Liver (tissue), 9 donors: ENCODE results near the gene ZCCHC18. TPM values are rescaled to one million over a fixed set of nuclear protein-coding genes. Genes with fewer than 3 reads are reported as not detected.

Experiments used
- DNase-seq: peaks from one replicate; pipeline ENCODE4 v3.0.0-alpha.2; 2017; ENCODE audit warnings: low spot score
- H3K27ac ChIP-seq, 2 donors: one replicate each; pipeline ENCODE4 v1.7.0; 2013; ENCODE audit warnings: inconsistent platforms in 2 of 2, low read length in 2 of 2, control low read depth in 1 of 2, low read depth in 1 of 2, mild to moderate bottlenecking in 1 of 2
- H3K27me3 ChIP-seq, 4 donors: one replicate each; pipeline versions ENCODE4 v1.6.1 to v1.7.0; 2013; ENCODE audit warnings: low read length in 3 of 4, inconsistent platforms in 1 of 4, mild to moderate bottlenecking in 1 of 4, moderate library complexity in 1 of 4; ENCODE audit not compliant: control insufficient read depth in 4 of 4, insufficient read depth in 4 of 4
- H3K36me3 ChIP-seq, 4 donors: one replicate each; pipeline versions ENCODE4 v1.6.1 to v1.7.0; 2013; ENCODE audit warnings: low read length in 3 of 4, mild to moderate bottlenecking in 3 of 4, low read depth in 1 of 4, moderate library complexity in 1 of 4; ENCODE audit not compliant: control insufficient read depth in 4 of 4, insufficient read depth in 3 of 4
- H3K4me1 ChIP-seq, 4 donors: one replicate each; pipeline versions ENCODE4 v1.6.1 to v1.7.0; 2013; ENCODE audit warnings: low read length in 3 of 4, mild to moderate bottlenecking in 3 of 4, moderate library complexity in 1 of 4; ENCODE audit not compliant: control insufficient read depth in 4 of 4, insufficient read depth in 4 of 4
- H3K4me3 ChIP-seq, 3 donors: one replicate each; pipeline versions ENCODE4 v1.6.1 to v1.7.0; 2013; ENCODE audit warnings: low read length in 3 of 3, control low read depth in 1 of 3, low read depth in 1 of 3, mild to moderate bottlenecking in 1 of 3
- H3K9ac ChIP-seq, 2 donors: one replicate each; pipeline ENCODE4 v1.7.0; 2013; ENCODE audit warnings: low read length in 2 of 2, mild to moderate bottlenecking in 2 of 2, moderate library complexity in 2 of 2, control low read depth in 1 of 2, low read depth in 1 of 2
- H3K9me3 ChIP-seq, 4 donors: one replicate each; pipeline versions ENCODE4 v1.6.1 to v1.7.0; 2013; ENCODE audit warnings: low read length in 3 of 4; ENCODE audit not compliant: control insufficient read depth in 4 of 4
- EGR1 ChIP-seq, 2 donors: IDR thresholded peaks; 2 replicates each; pipeline ENCODE4 v1.6.1; 2016 to 2018; ENCODE audit warnings: antibody characterized with exemption in 2 of 2, low read depth in 2 of 2
- FOXA1 ChIP-seq: IDR thresholded peaks from 2 replicates; pipeline ENCODE4 v1.6.1; 2016; ENCODE audit warnings: antibody characterized with exemption
- FOXA2 ChIP-seq: IDR thresholded peaks from 2 replicates; pipeline ENCODE4 v1.6.1; 2016; ENCODE audit warnings: antibody characterized with exemption
- GABPA ChIP-seq, 2 donors: IDR thresholded peaks in 1 of 2; conservative IDR thresholded peaks in 1 of 2; 2 replicates each; pipeline ENCODE4 v1.6.1; 2016; ENCODE audit warnings: antibody characterized with exemption in 2 of 2, mild to moderate bottlenecking in 1 of 2, moderate library complexity in 1 of 2
- HNF4A ChIP-seq, 2 donors: conservative IDR thresholded peaks; 2 replicates each; pipeline ENCODE4 v1.6.1; 2016; ENCODE audit warnings: antibody characterized with exemption in 2 of 2, mild to moderate bottlenecking in 2 of 2
- HNF4G ChIP-seq: IDR thresholded peaks from 2 replicates; pipeline ENCODE4 v1.6.1; 2016; ENCODE audit warnings: antibody characterized with exemption
- JUND ChIP-seq, 2 donors: IDR thresholded peaks; 2 replicates each; pipeline ENCODE4 v1.6.1; 2016; ENCODE audit warnings: antibody characterized with exemption in 2 of 2
- NR2F2 ChIP-seq: IDR thresholded peaks from 2 replicates; pipeline ENCODE4 v1.6.1; 2016; ENCODE audit warnings: antibody characterized with exemption
- RAD21 ChIP-seq, 2 donors: IDR thresholded peaks; 2 replicates each; pipeline ENCODE4 v1.6.1; 2016; ENCODE audit warnings: antibody characterized with exemption in 2 of 2, mild to moderate bottlenecking in 2 of 2
- RXRA ChIP-seq, 2 donors: IDR thresholded peaks; 2 replicates each; pipeline ENCODE4 v1.6.1; 2017 to 2018; ENCODE audit warnings: antibody characterized with exemption in 2 of 2, mild to moderate bottlenecking in 1 of 2
- SP1 ChIP-seq: IDR thresholded peaks from 2 replicates; pipeline ENCODE4 v1.6.1; 2018; ENCODE audit warnings: antibody characterized with exemption, mild to moderate bottlenecking
- TAF1 ChIP-seq: conservative IDR thresholded peaks from 2 replicates; pipeline ENCODE4 v1.6.1; 2016; ENCODE audit warnings: antibody characterized with exemption, mild to moderate bottlenecking
- YY1 ChIP-seq: IDR thresholded peaks from 2 replicates; pipeline ENCODE4 v1.6.1; 2016; ENCODE audit warnings: antibody characterized with exemption, mild to moderate bottlenecking
- ZBTB33 ChIP-seq: IDR thresholded peaks from 2 replicates; pipeline ENCODE4 v1.6.1; 2016; ENCODE audit warnings: antibody characterized with exemption
- WGBS: extraction: QIAGEN DNeasy Blood & Tissue Kit; methylation state at CpG from one replicate; pipeline ENCODE4 v1.1.7; 2013; 5-methylcytosine and 5-hydroxymethylcytosine counted together
- polyA plus RNA-seq, 2 donors: library from polyadenylated mRNA; stranded (reverse) in 1 of 2; unstranded in 1 of 2; fragments of 200-250 nt in 1 of 2; fragments of >200 nt in 1 of 2; fragmentation: Nextera tagmentation in 1 of 2; extraction: Ambion mirVana in 1 of 2; gene quantifications; one replicate each; pipeline versions ENCODE4 v1.2.1 to v1.2.3, GENCODE V29; 2013 to 2015
- total RNA-seq, 2 donors: library from RNA; depleted of rRNA; stranded (reverse); fragments of >200 nt; gene quantifications; one replicate each; pipeline ENCODE4 v1.2.3, GENCODE V29; 2014
- TF ChIP-seq, protein P1 (sequence below): IDR thresholded peaks from 2 replicates; pipeline ENCODE4 v1.6.1; 2016; ENCODE audit warnings: antibody characterized with exemption
- TF ChIP-seq, protein P2 (sequence below): fragments of 150-350 bp; IDR thresholded peaks from 2 replicates; pipeline ENCODE4 v1.5.1; 2017; ENCODE audit warnings: improper control_type of control experiment, low read depth, low read length; ENCODE audit not compliant: missing input control
- TF ChIP-seq, protein P3 (sequence below): IDR thresholded peaks from 2 replicates; pipeline ENCODE4 v1.6.1; 2016; ENCODE audit warnings: antibody characterized with exemption, mild to moderate bottlenecking
- TF ChIP-seq, protein P4 (sequence below): IDR thresholded peaks from 2 replicates; pipeline ENCODE4 v1.6.1; 2016; ENCODE audit warnings: antibody characterized with exemption
- donor health status: healthy.
- donor health status: healthy.
- donor health status: healthy.
- donor health status: healthy.
- donor health status: healthy.

ZCCHC18 gene
- total and polyA plus RNA-seq, 4 donors: 0.05 to 0.25 (median 0.09) TPM; not detected in 1

- 95% methylated on average over 8 of the region's 8 CpGs for WGBS
- Histone ChIP-seq H3K9ac (no peak overlapping the region), H3K27ac (no peak overlapping the region), H3K36me3 (peaks cover 0 to 2% (median 0%) of the 10 kb centered on the region in 4 donors), H3K27me3 (no peaks in the 10 kb centered on the region), H3K4me3 (no peak overlapping the region), H3K4me1 (peaks cover 0 to under 1% (median 0%) of the 10 kb centered on the region in 4 donors), H3K9me3 (no peaks in the 10 kb centered on the region)
- TF ChIP-seq, protein P1, sequence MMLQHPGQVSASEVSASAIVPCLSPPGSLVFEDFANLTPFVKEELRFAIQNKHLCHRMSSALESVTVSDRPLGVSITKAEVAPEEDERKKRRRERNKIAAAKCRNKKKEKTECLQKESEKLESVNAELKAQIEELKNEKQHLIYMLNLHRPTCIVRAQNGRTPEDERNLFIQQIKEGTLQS: no peak
- TF ChIP-seq SP1: no peak
- no peak for TF ChIP-seq FOXA1
- TF ChIP-seq, protein P2, sequence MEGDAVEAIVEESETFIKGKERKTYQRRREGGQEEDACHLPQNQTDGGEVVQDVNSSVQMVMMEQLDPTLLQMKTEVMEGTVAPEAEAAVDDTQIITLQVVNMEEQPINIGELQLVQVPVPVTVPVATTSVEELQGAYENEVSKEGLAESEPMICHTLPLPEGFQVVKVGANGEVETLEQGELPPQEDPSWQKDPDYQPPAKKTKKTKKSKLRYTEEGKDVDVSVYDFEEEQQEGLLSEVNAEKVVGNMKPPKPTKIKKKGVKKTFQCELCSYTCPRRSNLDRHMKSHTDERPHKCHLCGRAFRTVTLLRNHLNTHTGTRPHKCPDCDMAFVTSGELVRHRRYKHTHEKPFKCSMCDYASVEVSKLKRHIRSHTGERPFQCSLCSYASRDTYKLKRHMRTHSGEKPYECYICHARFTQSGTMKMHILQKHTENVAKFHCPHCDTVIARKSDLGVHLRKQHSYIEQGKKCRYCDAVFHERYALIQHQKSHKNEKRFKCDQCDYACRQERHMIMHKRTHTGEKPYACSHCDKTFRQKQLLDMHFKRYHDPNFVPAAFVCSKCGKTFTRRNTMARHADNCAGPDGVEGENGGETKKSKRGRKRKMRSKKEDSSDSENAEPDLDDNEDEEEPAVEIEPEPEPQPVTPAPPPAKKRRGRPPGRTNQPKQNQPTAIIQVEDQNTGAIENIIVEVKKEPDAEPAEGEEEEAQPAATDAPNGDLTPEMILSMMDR: no peak
- no peak for TF ChIP-seq EGR1 (IDR thresholded peaks at IDR 0.05; ENCODE audit: low read depth in 2 of 2)
- TF ChIP-seq RAD21 (IDR thresholded peaks at IDR 0.05): no peak
- TF ChIP-seq, protein P3, sequence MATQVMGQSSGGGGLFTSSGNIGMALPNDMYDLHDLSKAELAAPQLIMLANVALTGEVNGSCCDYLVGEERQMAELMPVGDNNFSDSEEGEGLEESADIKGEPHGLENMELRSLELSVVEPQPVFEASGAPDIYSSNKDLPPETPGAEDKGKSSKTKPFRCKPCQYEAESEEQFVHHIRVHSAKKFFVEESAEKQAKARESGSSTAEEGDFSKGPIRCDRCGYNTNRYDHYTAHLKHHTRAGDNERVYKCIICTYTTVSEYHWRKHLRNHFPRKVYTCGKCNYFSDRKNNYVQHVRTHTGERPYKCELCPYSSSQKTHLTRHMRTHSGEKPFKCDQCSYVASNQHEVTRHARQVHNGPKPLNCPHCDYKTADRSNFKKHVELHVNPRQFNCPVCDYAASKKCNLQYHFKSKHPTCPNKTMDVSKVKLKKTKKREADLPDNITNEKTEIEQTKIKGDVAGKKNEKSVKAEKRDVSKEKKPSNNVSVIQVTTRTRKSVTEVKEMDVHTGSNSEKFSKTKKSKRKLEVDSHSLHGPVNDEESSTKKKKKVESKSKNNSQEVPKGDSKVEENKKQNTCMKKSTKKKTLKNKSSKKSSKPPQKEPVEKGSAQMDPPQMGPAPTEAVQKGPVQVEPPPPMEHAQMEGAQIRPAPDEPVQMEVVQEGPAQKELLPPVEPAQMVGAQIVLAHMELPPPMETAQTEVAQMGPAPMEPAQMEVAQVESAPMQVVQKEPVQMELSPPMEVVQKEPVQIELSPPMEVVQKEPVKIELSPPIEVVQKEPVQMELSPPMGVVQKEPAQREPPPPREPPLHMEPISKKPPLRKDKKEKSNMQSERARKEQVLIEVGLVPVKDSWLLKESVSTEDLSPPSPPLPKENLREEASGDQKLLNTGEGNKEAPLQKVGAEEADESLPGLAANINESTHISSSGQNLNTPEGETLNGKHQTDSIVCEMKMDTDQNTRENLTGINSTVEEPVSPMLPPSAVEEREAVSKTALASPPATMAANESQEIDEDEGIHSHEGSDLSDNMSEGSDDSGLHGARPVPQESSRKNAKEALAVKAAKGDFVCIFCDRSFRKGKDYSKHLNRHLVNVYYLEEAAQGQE: no peak
- TF ChIP-seq FOXA2: no peak
- TF ChIP-seq, protein P4, sequence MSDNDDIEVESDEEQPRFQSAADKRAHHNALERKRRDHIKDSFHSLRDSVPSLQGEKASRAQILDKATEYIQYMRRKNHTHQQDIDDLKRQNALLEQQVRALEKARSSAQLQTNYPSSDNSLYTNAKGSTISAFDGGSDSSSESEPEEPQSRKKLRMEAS: no peak
- TF ChIP-seq RXRA (IDR thresholded peaks at IDR 0.05): no peak
- no peak for TF ChIP-seq JUND (IDR thresholded peaks at IDR 0.05)
- TF ChIP-seq YY1: no peak
- TF ChIP-seq NR2F2: no peak
- no peak for TF ChIP-seq GABPA (IDR thresholded peaks at IDR 0.05 in 1 of 2, conservative IDR thresholded peaks at IDR 0.05 in 1 of 2)
- TF ChIP-seq ZBTB33: no peak
- TF ChIP-seq TAF1: no peak
- no peak for TF ChIP-seq HNF4G
- no peak for TF ChIP-seq HNF4A (conservative IDR thresholded peaks at IDR 0.05)
- no peak for DNase-seq
Observed at GRCh38 chrX:104141087-104141760, 28.9 kb downstream of the ZCCHC18 start.
